ACHN (cell line): ENCODE measurements around the gene NELFCD.

Source experiments
- DNase-seq: peaks from one replicate; pipeline ENCODE4 v3.0.0-alpha.2; 2015
- in situ Hi-C: cut with HindIII; loops from 2 replicates; pipeline ENCODE4 v1.10.0; 2017; ENCODE audit warnings: low sequenced_read_pairs, low pct_ligation_motif_present, low pct_unique_long_range_greater_than_20kb

The NELFCD gene

GRCh38 chr20:59015812-59016711 lies 35.0 kb downstream of the NELFCD start:
- in situ Hi-C loops, result no loop called here

GRCh38 chr20:59016795-59017492 lies 35.9 kb downstream of the NELFCD start:
- DNase-seq, result no peak
- in situ Hi-C loops, result no loop called here

More at GRCh38 chr20:59015812-59016711, 35.0 kb downstream of the NELFCD start:
- DNase-seq, result no peak

- in situ Hi-C loops, result no loop called here
Measured at GRCh38 chr20:59017493-59018231, 36.6 kb downstream of the NELFCD start.

GRCh38 chr20:59018817-59019216 lies 37.8 kb downstream of the NELFCD start:
- no peak for DNase-seq
- in situ Hi-C loops, result no loop called here

More at GRCh38 chr20:59017493-59018231, 36.6 kb downstream of the NELFCD start:
- no peak for DNase-seq

GRCh38 chr20:59019217-59019616 lies 38.2 kb downstream of the NELFCD start, which contains the start of gene TUBB1:
Gene TUBB1 (plus strand): TSS chr20:59019429. CDS start chr20:59019523, 94 bp downstream.
- no peak for DNase-seq
- in situ Hi-C loops, result no loop called here

GRCh38 chr20:59020938-59021551 lies 40.0 kb downstream of the NELFCD start:
- in situ Hi-C loops, result no loop called here
- DNase-seq, result no peak

- in situ Hi-C loops, result no loop called here
- DNase-seq, result no peak
Measured at GRCh38 chr20:59022754-59023153, 41.7 kb downstream of the NELFCD start.

GRCh38 chr20:59023616-59024015 lies 42.6 kb downstream of the NELFCD start:
- DNase-seq, result no peak
- in situ Hi-C loops, result no loop called here

- DNase-seq, result no peak
- in situ Hi-C loops, result no loop called here
Measured at GRCh38 chr20:59024111-59024530, 43.1 kb downstream of the NELFCD start.

GRCh38 chr20:59025086-59025485 lies 44.0 kb downstream of the NELFCD start:
- in situ Hi-C loops, result no loop called here
- DNase-seq, result no peak

- in situ Hi-C loops, result no loop called here
- DNase-seq, result no peak
Measured at GRCh38 chr20:59025511-59025910, 44.5 kb downstream of the NELFCD start.

- in situ Hi-C loops, result no loop called here
- DNase-seq, result no peak
Measured at GRCh38 chr20:59026904-59027740, 46.1 kb downstream of the NELFCD start.

GRCh38 chr20:59027741-59028320 lies 46.8 kb downstream of the NELFCD start:
- in situ Hi-C loops, result no loop called here
- no peak for DNase-seq

GRCh38 chr20:59028812-59029211 lies 47.8 kb downstream of the NELFCD start:
- no peak for DNase-seq
- in situ Hi-C loops, result no loop called here

GRCh38 chr20:59030911-59031563 lies 50.0 kb downstream of the NELFCD start:
- in situ Hi-C loops, result no loop called here
- no peak for DNase-seq

GRCh38 chr20:59031564-59032022 lies 50.5 kb downstream of the NELFCD start:
- DNase-seq, result peak; percentile 5
- in situ Hi-C loops, result no loop called here
